22Rv1 (cell line): ENCODE results near the gene OR2T11.
"Not testable (repeated sequence)": the region's sequence is repeated elsewhere in the genome, so short reads cannot be mapped to it uniquely, and the experiment has no call there.

Experiments
- ZFX ChIP-seq: fragments of 450-650 bp; IDR thresholded peaks from 2 replicates; pipeline ENCODE4 v1.6.1; 2017; ENCODE audit warnings: antibody characterized with exemption, borderline replicate concordance
- TF ChIP-seq, protein P1 (sequence below): fragments of 450-650 bp; IDR thresholded peaks from 2 replicates; pipeline ENCODE4 v1.5.1; 2017; ENCODE audit warnings: mild to moderate bottlenecking

DNA sequence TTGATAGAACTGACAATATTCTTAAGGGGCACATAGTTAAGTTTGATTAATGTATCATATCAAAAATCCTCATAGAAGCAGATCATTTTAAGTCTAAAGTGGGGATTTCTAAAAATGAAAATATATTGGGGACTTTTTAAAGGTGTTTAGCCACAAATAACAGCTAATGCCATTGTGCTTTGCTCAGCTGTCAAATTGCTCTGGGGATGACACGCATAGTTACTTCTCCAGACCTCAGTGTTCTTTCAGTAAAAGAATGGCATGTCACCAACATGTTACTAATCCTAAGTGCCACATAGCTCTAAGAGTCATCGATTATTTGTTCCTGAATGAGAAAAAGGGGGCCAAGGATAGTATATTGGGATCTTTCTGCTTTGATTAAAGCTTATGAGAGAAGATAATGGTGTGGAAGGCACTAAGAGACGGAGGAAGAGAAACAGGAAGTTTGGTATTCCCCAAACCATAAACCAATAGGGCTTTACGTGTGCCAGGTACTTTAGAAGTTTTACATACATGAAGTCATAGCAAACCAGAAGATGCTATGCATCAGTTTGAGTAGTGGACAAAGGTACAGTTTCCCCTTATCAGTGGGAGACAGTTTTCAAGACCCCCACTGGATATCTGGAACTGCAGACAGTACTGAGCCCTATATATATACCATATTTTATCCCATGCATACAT, 8.2 kb upstream of the OR2T11 start:
- TF ChIP-seq, protein P1, sequence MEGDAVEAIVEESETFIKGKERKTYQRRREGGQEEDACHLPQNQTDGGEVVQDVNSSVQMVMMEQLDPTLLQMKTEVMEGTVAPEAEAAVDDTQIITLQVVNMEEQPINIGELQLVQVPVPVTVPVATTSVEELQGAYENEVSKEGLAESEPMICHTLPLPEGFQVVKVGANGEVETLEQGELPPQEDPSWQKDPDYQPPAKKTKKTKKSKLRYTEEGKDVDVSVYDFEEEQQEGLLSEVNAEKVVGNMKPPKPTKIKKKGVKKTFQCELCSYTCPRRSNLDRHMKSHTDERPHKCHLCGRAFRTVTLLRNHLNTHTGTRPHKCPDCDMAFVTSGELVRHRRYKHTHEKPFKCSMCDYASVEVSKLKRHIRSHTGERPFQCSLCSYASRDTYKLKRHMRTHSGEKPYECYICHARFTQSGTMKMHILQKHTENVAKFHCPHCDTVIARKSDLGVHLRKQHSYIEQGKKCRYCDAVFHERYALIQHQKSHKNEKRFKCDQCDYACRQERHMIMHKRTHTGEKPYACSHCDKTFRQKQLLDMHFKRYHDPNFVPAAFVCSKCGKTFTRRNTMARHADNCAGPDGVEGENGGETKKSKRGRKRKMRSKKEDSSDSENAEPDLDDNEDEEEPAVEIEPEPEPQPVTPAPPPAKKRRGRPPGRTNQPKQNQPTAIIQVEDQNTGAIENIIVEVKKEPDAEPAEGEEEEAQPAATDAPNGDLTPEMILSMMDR: not testable (repeated sequence)
- TF ChIP-seq ZFX: not testable (repeated sequence)
